ENCODE data around the gene KLHL18.
A peak's percentile ranks its signal among the peaks of the same experiment; 100 is the strongest.

The KLHL18 gene

DNA sequence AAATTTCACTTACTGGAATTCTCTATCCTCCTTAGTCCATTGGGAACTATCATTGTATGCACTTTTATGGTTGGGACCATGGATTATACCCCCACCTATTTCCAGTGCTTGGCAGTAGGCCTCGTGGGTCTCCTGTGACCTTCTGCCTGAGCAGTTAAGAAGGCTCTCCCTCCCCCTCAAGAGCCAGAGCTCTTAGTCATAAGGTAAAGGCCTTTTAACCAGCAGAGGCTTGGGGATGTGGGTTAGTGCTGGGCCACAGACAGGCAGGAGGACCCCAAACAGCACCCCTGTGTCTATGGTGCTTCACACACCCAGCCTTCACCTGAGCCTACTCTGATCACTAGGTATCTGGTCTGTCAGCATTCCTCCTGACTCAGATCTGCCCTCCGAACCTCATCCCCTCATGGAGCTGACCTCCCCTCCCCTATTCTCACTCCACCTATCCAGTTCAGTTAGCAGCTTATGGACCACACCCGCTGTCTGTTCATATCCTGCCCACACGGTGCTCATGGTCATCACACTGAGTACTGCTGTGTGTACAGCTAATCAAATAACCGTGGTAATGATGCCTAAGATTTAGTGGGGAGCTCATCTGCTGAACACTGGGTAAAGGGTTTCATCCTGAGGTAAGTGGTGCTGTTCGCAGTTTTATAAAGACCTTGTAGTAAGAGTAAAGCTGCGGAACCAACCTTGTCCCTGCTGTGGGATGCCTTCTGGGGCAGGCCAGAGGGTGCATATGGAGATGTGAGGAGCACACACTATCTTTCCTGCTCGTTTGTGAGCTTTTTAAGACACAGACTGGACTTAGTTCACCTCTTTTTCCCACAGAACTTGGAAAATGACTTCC is 40.9 kb downstream of the KLHL18 start:
- Histone ChIP-seq H3K4me3 (ENCODE audit: low read depth, low read length, poor library complexity, severe bottlenecking) (no peak overlapping the region), H3K9me3 (ENCODE audit: low read length) (no peaks in the 10 kb centered on the region), H3K4me2 (ENCODE audit: low read length) (no peak overlapping the region), H3K9me2 (ENCODE audit: low read depth, low read length) (no peaks in the 10 kb centered on the region), H3F3A (ENCODE audit: insufficient read depth, low read length) (no peaks in the 10 kb centered on the region), H3K4me1 (ENCODE audit: insufficient read depth, low read length, severe bottlenecking) (no peaks in the 10 kb centered on the region), H2AFZ (ENCODE audit: low read length) (no peak overlapping the region), H3K79me2 (ENCODE audit: insufficient read depth, low read length) (no peaks in the 10 kb centered on the region), H4K20me1 (ENCODE audit: insufficient read depth, low read length) (no peaks in the 10 kb centered on the region), H3K27ac (ENCODE audit: low read depth, low read length, poor library complexity, severe bottlenecking) (no peak overlapping the region), H3K27me3 (ENCODE audit: insufficient read depth, low read length) (no peaks in the 10 kb centered on the region), H3K9ac (ENCODE audit: low read length) (no peak overlapping the region), H3K36me3 (ENCODE audit: insufficient read depth, low read length) (peaks cover 73% of the 10 kb centered on the region)
- no peak for TF ChIP-seq CTCF (IDR thresholded peaks at IDR 0.05; ENCODE audit: low read length)
- no peak for TF ChIP-seq EZH2 (IDR thresholded peaks at IDR 0.05; ENCODE audit: borderline replicate concordance, low read length)

DNA sequence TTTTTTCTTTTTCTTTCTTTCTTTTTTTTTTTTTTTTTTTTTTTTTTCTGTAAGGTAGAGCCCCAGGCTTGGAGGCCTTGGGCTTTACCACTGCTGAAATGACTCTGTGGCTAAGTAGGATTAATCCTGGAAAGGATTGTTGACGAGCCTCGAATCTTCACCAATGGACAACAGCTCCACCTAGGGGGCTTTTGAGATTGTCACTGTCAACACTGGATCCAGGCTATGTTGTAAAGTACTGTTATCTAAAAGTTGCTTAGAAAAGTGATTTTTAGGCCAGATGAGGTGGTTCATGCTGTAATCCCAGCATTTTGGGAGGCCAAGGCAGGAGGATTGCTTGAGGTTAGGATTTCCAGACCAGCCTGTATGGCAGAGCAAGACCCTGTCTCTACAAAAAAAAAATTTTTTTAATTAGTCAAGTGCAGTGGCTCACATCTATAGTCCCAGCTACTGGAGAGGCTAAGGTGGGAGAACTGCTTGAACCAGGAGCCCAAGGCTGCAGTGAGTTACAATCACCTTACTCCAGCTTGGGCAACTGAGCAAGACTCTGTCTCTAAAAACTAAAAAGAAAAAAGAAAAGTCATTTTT is 41.6 kb downstream of the KLHL18 start:
- no peak overlapping the region for H3K4me3 ChIP-seq (ENCODE audit: low read depth, low read length, poor library complexity, severe bottlenecking)
- H3F3A ChIP-seq (ENCODE audit: insufficient read depth, low read length): no peaks in the 10 kb centered on the region
- H3K9me2 ChIP-seq (ENCODE audit: low read depth, low read length): no peaks in the 10 kb centered on the region
- no peak overlapping the region for H3K4me2 ChIP-seq (ENCODE audit: low read length)
- no peaks in the 10 kb centered on the region for H3K79me2 ChIP-seq (ENCODE audit: insufficient read depth, low read length)
- no peaks in the 10 kb centered on the region for H3K27me3 ChIP-seq (ENCODE audit: insufficient read depth, low read length)
- H3K36me3 ChIP-seq (ENCODE audit: insufficient read depth, low read length): peaks cover 74% of the 10 kb centered on the region
- H3K9ac ChIP-seq (ENCODE audit: low read length): no peak overlapping the region
- no peak overlapping the region for H2AFZ ChIP-seq (ENCODE audit: low read length)
- H3K27ac ChIP-seq (ENCODE audit: low read depth, low read length, poor library complexity, severe bottlenecking): no peak overlapping the region
- no peaks in the 10 kb centered on the region for H3K9me3 ChIP-seq (ENCODE audit: low read length)
- no peaks in the 10 kb centered on the region for H3K4me1 ChIP-seq (ENCODE audit: insufficient read depth, low read length, severe bottlenecking)
- peak; percentile 72 for TF ChIP-seq CTCF (IDR thresholded peaks at IDR 0.05; ENCODE audit: low read length)
- no peak for TF ChIP-seq EZH2 (IDR thresholded peaks at IDR 0.05; ENCODE audit: borderline replicate concordance, low read length)
- H4K20me1 ChIP-seq (ENCODE audit: insufficient read depth, low read length): no peaks in the 10 kb centered on the region

DNA sequence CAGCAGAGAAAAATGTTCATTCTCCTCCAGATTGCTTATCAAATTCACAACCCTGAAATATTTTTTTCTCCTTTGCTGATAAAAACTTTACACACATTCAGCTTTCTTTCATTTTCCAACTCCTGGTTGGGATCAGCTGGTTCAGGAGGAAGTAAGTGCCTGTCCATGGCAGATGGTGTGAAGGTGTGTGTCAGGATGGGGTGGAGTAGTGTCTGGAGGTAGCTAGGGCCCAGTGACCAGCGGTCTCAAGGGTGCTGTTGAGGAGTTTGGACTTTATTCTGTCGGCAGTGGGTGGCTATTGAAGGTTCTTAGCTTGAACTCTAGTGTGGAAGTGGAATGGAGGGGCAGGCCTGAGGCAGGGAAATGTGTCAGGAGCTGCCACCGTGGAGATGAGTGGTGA is 51.2 kb downstream of the KLHL18 start:
- Histone ChIP-seq H3F3A (ENCODE audit: insufficient read depth, low read length) (no peaks in the 10 kb centered on the region), H3K9me3 (ENCODE audit: low read length) (no peaks in the 10 kb centered on the region), H3K27ac (ENCODE audit: low read depth, low read length, poor library complexity, severe bottlenecking) (no peak overlapping the region), H3K4me2 (ENCODE audit: low read length) (no peak overlapping the region), H3K9ac (ENCODE audit: low read length) (no peak overlapping the region), H3K36me3 (ENCODE audit: insufficient read depth, low read length) (peaks cover 93% of the 10 kb centered on the region), H3K4me1 (ENCODE audit: insufficient read depth, low read length, severe bottlenecking) (no peaks in the 10 kb centered on the region), H2AFZ (ENCODE audit: low read length) (no peak overlapping the region), H3K9me2 (ENCODE audit: low read depth, low read length) (no peaks in the 10 kb centered on the region), H3K4me3 (ENCODE audit: low read depth, low read length, poor library complexity, severe bottlenecking) (no peak overlapping the region), H4K20me1 (ENCODE audit: insufficient read depth, low read length) (no peaks in the 10 kb centered on the region), H3K27me3 (ENCODE audit: insufficient read depth, low read length) (no peaks in the 10 kb centered on the region), H3K79me2 (ENCODE audit: insufficient read depth, low read length) (no peaks in the 10 kb centered on the region)
- TF ChIP-seq CTCF (IDR thresholded peaks at IDR 0.05; ENCODE audit: low read length) (no peak), EZH2 (IDR thresholded peaks at IDR 0.05; ENCODE audit: borderline replicate concordance, low read length) (no peak)
